ENCODE results near the gene LIPT2.
A peak's percentile ranks its signal among the peaks of the same experiment; 100 is the strongest.

The LIPT2 gene

DNA sequence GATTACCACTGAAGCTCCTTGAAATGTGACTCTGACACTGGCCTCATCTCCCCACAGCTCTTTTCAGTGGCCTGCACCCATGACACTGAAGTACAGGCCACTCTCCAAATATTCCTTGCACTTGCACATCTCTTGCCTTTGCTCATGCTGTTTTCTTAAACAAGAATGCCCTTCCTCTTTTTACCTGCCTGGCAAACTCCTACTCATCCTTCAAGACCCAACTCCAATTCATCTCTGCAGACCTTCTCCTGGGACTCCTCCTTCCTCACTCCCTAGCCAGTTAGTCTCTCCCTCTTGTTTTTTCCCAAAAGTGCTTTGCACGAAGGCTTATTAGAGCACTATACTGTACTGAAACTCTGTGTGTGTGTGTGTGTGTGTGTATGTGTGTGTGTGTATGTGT lies 28.8 kb downstream of the LIPT2 start:
- no peak for DNase-seq (ENCODE audit: low spot score)

DNA sequence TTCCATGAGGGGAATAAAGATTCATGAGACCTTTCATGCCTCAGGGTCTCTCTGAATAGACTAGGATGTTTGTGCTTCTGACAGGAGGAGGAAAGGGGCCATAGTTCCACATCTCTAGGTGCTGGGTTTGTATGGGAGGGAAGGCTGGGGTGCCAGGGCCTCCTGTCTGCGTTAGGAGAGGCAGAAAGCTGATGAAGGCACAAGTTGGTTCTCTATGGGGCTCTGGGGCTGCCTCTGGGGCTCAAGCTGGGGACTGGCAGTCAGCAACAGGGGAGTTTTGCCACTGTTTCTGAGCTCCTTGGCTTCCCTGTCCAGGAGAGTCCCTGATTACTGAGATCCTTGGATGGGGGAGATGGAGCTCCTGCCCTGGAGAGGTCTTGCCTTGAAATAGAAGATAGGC lies 30.3 kb downstream of the LIPT2 start:
- DNase-seq (ENCODE audit: low spot score), result no peak

GRCh38 chr11:74462631-74463030 lies 30.9 kb downstream of the LIPT2 start:
- no peak for DNase-seq (ENCODE audit: low spot score)

DNA sequence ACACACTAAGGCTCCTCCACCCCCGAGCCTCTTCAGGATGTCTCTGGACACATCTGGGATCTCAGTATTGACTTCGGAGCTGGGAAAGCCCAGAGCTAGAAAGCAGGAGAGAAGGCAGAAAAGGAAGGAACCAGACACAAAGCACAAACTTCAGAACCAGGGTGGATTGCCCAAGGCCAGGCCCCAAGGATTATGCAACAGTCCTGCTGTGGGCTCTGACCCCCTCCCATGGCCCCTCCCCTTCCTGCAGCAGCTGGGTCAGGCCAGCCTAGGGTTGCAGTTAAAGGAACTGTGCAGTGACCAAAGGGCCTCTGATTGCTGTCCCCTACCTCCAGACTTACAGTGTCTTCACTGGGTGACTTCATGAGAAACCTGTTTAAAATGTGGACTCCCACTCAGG lies 31.5 kb downstream of the LIPT2 start:
- DNase-seq (ENCODE audit: low spot score), result no peak

GRCh38 chr11:74460481-74461154 lies 32.9 kb downstream of the LIPT2 start:
- no peak for DNase-seq (ENCODE audit: low spot score)

- no peak for DNase-seq (ENCODE audit: low spot score)
Measured at GRCh38 chr11:74460065-74460464, 33.5 kb downstream of the LIPT2 start.

DNA sequence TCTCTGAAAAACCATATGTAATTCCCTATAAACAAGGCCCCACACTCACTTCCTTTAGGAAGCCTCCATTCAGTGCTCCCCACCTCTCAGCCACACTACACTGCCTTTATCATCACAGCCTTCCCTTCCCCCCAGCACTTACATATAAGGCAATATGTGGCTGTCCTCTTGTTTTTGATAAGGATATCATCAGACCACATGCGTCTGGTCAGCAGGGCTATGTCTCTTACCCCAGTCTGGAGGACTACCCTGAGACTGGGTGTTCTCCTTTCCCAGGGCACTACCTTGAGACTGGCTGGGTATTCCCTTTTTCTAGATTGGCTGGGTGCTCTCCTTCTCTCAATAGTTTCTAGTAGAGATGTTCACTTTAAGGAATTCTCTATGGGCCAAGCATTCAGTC lies 33.9 kb downstream of the LIPT2 start:
- DNase-seq (ENCODE audit: low spot score), result no peak

GRCh38 chr11:74457356-74457755 lies 36.2 kb downstream of the LIPT2 start:
- no peak for DNase-seq (ENCODE audit: low spot score)

DNA sequence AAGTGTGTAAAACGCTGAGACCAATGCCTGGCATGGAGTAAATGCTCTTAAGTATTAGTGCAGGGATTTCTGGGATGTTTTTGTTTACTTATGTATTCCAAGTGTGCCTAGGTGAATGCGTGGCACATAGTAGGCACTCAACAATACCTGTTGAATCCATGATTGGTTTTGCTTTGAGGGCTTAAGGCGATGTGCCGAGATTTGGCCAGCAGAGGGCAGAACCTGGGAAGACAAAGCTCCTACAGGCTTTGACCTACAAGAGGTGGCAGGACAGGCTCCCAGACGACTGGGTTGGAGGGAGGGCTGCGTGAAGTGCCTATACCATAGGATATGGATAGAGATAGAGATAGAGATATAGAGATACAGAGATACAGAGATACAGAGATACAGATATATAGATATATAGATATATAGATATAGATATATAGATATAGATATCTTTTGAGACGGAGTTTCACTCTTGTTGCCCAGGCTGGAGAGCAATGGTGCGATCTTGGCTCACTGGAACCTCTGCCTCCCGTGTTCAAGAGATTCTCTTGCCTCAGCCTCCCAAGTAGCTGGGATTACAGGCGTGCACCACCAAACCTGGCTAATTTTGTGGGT lies 40.0 kb downstream of the LIPT2 start:
- DNase-seq (ENCODE audit: low spot score), result peak; percentile 42

- DNase-seq (ENCODE audit: low spot score), result no peak
Measured at GRCh38 chr11:74452366-74452765, 41.2 kb downstream of the LIPT2 start.

DNA sequence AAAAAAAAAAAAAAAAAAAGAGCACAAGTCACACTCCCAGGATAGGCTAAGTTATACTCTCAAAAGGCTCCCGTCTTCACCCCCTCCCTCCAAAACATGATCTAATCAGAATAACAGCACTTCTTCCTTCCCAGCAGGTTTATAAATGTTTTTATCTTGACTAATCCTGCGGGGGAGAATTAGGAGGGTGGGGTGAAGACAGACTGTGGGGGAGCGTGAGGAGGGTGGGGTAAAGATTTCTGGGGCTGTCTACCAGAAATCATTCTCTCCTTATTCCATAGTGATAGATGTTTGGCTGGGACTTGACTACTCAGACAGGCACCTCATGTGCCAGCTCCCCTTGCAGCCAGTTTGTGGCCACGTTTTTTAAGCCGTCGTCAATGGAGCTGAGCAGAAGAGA lies 43.2 kb downstream of the LIPT2 start:
- DNase-seq (ENCODE audit: low spot score), result no peak

DNA sequence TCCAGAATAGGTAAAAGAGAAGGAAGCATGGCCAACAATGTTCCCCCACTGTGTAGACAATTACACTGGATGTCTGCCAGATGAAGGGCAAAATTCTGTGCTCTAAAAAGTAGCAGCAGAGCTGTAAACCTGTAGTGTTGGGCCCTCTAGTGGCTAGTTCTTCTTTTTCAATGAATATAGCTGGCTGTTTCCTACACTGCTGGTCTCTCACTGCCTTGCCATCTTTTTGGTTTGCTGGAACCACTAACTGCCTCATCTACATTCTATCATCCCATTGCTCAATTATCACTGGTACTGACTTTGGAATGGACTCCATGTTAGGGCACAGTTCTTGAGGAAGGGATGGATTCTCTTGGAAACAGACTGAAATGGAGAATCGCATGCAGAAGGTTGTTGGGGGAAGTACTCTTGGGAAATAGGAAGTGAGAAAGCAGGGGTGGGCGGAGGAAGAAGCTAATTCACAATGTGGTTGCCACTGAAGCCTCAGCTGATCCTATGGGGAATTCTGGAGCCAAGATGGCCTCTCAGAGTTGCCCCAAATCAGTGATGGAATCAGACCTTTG lies 44.1 kb downstream of the LIPT2 start:
- peak; percentile 83 for DNase-seq (ENCODE audit: low spot score)

DNA sequence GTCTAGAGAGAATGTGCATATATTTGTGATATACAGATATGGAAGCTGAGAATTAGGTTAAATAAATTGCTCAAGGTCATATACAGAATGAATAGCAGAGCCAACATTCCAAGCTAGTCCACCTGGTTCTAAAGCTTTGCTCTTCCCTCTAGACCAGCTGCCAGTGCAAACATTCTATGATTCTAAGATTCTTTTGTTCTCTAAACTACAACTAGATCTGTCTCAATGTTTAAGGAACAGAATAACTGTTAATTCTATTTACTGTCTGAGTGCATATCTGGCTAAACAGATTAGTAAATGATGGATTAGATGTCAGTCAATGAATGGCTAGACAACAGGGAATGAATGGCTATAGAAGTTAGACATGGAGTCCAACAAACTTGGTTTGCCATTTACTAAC lies 45.8 kb downstream of the LIPT2 start:
- no peak for DNase-seq (ENCODE audit: low spot score)

GRCh38 chr11:74446532-74446938 lies 47.0 kb downstream of the LIPT2 start:
- no peak for DNase-seq (ENCODE audit: low spot score)

DNA sequence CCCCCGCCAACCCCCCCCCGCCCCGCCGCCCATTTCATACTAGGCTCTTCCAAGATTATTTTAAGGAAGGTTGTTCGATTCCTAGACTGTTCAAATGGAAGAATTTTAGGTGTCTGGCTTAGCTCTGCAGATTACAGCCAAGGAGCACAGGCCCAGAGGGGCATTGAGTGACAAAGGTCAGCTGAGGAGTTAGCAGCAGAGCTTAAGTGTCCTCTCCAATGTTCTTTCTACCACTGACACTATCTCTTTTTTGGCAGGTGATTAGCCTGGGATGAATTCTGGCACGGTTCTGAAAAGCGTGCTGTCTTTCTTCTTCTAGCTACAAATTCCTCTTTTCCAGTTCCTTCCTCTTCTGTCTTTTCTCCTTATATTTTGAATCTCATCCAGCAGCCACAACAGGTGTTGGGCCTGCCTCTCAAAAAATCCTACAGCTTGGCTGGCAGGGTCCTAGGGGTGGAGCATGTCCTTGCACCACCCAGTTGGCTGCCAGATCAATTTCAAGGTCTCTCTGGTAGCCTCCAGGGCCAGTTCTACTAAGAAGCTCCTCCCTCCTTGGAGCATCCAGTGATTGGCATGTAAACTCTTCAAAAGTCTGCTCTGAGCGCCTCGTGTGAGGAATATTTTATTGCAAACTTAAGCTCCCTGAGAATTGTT lies 49.2 kb downstream of the LIPT2 start:
- no peak for DNase-seq (ENCODE audit: low spot score)

DNA sequence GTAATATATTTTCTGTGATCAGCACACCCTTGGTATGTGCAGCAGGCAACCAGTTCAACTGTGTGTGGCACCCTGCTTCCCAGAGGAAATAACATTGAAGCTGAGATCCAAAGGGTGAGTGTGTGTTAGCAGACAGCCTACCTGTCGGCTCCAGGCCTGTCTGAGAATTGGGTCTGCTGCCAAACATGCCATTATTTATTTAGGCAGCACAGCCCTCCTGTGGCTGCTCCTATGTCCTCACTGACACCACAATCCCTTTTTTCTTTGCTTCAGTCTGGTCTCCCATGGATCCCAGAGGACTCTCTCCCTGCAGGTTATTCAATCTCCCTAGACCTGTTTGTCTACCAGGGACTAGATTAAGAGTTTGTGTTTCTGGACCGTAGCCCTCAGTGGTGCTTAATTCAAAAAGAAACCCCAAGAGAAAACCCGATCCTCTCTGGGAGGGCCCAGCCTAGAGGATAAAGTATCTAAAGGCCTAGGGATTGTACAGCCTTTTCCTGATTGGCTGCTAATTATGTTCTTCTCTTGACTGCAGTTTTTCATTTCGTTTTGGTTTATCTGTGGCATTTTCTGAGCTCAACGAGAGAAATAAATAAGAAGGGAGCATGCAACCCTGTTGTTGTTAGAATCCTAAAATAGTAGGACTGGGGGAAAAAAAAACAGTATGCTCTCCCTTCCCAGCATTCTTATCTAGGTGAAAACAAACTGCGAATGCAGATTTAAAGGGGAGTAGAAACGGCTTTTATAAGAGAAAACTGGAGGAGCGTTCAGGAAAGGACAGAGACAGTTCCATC lies 50.3 kb downstream of the LIPT2 start:
- DNase-seq (ENCODE audit: low spot score), result no peak

DNA sequence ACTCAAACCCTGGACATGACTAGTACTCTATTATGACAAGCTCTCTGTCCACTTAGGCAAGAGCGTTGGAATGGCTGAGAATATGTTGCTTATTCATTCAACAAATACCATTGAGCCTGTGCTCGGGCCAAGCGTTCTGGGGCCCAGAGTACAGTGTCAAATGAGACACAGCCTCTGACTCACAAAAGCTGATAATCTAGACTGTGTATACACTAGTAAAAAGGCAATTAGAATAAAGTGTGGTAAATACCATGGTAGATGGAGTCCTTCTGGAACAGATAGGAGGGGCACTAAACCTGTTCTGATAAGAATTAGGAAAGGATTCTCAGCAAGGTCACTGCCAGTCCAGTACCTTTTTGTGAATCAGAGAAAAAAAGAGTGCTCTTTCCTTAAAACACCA lies 50.9 kb downstream of the LIPT2 start:
- DNase-seq (ENCODE audit: low spot score), result no peak
